ENCODE data around the gene LRFN2.

- no peak for TF ChIP-seq EZH2phosphoT487 (IDR thresholded peaks at IDR 0.05; ENCODE audit: borderline replicate concordance, low read length)
- TF ChIP-seq, protein P1, sequence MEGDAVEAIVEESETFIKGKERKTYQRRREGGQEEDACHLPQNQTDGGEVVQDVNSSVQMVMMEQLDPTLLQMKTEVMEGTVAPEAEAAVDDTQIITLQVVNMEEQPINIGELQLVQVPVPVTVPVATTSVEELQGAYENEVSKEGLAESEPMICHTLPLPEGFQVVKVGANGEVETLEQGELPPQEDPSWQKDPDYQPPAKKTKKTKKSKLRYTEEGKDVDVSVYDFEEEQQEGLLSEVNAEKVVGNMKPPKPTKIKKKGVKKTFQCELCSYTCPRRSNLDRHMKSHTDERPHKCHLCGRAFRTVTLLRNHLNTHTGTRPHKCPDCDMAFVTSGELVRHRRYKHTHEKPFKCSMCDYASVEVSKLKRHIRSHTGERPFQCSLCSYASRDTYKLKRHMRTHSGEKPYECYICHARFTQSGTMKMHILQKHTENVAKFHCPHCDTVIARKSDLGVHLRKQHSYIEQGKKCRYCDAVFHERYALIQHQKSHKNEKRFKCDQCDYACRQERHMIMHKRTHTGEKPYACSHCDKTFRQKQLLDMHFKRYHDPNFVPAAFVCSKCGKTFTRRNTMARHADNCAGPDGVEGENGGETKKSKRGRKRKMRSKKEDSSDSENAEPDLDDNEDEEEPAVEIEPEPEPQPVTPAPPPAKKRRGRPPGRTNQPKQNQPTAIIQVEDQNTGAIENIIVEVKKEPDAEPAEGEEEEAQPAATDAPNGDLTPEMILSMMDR (conservative IDR thresholded peaks at IDR 0.05; ENCODE audit: low read depth, low read length): no peak
These were observed 211.0 kb downstream of the LRFN2 start for GRCh38 chr6:40376113-40376650.
